ENCODE data around the gene ACOX2.
"Not testable (repeated sequence)": the region's sequence is repeated elsewhere in the genome, so short reads cannot be mapped to it uniquely, and the experiment has no call there.

ACOX2 gene

DNA sequence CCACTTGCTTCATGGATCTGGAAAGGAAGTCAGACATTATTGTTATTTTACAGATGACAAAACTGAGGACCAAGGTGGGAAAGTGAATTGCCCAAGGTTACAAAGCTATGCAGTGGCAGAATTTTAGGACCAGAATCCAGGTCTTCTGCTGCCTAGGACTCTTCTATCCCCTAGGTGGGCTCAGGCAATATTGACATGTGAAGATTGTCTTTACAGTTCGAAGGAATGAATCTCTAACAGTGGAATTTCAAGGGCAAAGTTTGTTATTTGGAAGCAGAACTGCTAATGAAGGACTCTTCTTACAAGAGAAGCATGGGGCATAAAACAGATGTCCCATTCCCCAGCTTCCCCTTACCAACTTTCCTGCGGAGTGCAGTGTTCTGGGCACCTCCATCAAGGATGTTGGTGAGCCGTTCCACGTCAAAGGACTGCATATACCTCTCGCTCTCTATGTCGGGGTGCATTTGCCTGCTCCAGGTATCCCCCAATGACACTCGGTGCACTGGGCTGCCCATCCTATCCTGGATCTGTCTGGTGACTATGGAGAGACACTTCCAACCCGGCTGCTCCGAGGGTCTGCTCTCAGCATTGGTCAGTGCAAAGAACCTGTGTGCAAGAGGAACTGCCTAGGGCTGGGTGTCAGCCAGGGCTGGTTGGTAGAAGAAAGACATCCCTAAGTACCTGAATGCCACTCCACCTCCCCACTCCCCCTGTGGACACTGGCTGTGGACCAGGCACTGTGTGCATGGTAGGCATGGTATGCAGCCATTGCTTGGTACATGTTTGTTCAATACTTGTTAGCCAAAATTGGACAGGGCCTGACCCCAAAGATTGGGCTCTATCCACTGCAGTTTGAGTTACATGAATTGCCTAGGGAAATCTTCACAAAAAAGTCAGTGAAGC, 2.1 kb downstream of the ACOX2 start:
- no peak for DNase-seq (ENCODE audit: low spot score)

DNA sequence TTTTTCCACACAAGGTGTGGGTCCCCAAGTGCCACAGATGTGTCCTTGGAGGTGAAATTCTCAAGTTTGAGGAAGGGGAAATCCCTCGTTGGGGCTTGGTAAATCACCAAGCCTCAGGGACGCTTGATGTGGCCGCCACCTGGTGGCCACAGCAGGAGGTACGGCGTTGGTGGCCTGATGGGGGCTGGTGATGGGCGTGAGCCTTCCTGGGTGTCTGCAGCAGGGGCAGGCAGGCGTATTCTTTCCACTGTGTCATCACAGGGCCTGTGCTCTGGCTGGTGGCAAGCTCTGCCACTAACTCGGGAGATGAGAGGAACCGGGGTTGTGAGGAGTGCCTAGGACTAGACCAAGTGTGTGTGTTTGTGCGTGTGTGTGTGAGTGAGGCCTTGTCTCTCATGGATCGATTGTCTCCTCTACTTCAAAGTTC, 4.2 kb downstream of the ACOX2 start:
- peak; percentile 87 for DNase-seq (ENCODE audit: low spot score)

DNA sequence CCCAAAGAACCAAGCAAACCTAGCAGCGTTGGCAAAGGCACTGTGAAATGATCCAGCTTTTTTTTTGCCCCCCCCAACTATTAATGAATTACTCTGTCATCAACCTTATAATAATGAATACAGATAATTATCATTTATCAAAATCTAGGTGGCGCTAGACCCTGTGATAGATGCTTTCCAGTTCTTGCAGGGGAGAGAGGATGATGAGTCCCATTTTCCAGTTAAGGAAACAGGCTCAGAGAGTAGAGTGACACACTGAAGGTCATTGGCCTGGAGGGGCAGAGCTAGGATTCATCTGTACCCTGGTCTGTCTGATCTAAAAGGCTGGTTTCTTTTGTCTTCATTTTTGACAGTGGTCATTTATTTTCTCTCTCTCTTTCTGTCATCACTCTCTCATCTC, 5.0 kb downstream of the ACOX2 start:
- no peak for DNase-seq (ENCODE audit: low spot score)

DNA sequence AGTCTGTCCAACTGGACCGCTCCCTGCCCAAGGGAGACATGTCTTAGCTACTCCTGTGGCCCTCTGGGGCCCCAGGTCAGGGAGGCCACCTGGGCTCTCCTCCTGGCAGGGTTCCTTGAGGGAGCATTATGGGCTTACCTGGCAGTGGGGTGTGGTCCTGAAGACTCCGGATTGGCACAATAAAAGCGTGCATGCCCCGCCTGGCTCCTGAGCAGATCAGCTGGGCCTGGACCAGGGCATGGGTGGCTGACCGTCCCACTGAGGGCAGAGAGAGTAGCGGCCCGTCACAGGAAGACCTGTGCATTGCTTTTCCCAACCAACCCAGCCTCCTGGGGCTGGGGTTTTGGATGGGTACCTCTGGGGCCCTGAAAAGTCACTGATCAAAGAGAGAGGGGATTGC, 5.4 kb downstream of the ACOX2 start:
- DNase-seq (ENCODE audit: low spot score), result no peak

DNA sequence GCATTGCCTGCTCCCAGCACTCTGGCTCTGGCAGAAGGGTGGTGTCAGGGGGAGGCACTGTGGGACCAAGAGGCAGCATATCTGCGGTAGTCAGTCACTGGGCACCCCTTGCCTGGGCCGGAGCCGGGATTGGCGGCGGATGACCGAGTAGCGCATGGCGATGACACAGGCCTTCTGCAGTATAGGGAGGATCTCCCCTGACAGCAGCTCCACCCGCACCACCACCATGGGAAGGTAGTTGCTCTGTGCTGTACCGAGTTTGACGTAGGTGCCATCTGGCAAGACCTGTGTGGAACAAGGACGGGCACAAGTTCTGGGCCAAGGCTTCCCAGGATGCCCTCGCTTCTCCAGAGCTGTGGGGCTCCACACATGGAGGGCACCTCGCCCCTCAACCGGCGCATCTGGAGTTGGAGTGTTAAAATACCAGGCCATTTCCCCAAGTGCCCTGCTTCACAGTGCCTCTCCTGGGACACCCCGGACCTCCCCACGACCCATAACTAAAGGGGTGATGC, 6.6 kb downstream of the ACOX2 start:
- no peak for DNase-seq (ENCODE audit: low spot score)

DNA sequence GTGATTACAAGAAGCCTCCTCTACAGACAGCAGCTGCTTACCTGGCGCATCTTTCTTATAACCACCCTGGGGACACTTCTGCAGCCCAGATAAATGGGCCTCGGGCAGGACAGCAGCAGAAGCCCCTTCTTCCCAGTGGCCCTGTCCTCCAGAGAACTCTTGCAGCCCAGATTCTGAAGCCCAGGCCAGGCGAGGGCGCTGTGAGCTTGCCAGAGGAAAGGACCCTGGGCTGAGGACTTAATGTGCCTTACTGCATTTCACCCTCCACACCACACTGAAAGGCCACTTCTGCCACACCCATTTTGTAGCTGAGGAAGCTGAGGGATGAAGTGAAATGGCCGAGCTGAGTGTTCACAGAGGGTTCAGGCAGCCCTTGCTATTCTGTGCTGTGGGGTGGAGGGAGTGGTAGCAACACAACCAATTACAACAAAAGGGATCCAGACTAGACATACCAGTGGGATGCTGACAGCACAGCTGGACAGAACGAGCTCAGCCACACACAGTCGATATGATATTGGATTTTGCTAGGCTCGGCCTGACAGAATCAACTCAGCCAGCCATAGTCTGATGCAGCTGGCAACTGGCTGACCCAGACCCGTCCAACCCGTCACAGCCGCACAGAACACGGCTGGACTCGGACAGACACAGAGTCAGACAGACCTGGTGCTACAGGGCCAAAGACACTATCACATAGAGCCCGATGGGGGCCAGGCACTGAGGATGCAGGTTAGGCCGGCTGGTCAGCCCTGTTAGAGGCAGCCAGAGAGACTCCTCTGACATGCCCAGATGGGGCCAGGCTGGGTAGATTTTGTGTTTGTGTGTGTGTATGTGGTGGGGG, 7.3 kb downstream of the ACOX2 start:
- DNase-seq (ENCODE audit: low spot score), result no peak

DNA sequence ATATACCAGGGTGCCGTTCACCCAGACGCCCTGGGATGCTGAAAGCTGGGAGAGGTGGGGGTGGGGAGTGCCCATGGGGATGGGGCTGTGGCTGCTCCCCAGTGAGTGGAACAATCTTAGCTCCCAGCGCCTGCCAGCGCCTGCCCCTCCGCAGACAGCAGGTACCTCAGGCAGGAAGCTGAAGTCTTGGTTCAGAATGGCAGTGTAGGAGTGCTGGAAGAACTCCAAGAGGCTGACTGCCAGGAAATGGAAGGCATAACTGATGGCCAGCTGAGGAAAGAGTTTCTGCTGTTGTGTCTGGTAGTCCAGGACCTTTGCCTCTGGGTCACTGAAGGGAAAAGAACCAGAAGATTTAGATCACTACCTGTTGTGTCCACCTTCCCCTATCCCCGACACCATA, 8.4 kb downstream of the ACOX2 start:
- DNase-seq (ENCODE audit: low spot score), result no peak

DNA sequence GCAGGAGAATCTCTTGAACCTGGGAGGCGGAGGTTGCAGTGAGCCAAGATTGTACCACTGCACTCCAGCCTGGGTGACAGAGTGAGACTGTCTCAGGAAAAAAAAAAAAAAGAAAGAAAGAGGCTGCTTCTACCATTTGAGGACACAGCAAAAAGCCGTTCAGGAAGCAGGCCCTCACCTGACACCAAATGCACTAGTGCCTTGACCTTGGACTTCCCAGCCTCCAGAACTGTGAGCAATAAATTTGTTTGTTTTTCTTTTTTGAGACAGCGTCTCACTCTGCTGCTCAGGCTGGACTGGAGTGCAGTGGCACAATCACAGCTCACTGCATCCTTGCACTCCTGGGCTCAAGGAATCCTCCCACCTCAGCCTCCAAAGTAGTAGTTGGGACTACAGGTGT, 9.6 kb downstream of the ACOX2 start:
- not testable (repeated sequence) for DNase-seq (ENCODE audit: low spot score)

DNA sequence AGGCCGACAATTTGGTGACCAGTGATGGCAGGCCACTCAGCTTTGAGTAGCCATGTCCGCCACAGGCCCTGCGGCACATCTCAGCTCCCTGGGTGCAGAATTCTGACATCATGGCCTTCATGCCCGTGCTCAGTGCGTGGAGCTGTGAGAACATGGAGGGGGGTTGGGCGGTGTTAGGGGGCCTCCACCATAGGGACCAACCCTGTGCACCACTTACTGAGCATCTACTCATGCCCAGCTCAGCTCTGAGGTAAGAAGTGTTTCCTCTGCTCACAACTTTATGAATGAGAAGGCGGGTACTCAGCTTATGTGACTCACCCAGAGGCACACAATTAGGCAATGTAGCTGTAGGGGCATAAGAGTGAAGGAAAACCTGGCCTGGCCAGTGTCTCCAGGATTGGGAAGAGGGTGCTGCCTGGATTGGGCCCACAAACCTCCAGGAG, 10.5 kb downstream of the ACOX2 start:
- peak; percentile 94 for DNase-seq (ENCODE audit: low spot score)

DNA sequence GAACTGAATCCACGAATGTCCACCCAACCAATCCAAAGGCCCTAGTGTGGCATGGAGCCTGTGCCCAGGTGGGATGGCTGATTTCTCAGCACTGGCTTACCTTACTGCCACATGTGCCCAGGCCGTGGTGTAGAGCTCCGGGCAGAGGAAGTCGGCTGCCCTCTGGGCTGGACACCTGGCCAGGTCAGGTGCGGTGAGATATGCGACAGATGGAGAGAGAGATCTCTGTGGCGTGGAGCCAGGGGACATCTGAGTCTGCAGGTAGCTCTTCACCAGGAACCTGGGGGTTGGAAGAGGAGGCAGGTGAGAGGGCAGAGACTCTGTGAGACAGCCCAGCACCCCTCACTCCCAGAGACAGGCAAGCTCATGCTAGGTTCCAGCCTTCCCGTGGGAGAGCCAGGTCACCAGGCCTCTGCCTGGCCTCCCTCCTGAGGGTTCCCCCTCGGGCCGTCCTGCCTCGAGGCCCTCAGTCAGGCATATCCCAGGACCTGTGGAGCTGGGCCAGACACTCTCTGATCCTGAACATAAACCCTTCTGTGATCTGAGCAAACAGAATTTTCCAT, 12.6 kb downstream of the ACOX2 start:
- no peak for DNase-seq (ENCODE audit: low spot score)

DNA sequence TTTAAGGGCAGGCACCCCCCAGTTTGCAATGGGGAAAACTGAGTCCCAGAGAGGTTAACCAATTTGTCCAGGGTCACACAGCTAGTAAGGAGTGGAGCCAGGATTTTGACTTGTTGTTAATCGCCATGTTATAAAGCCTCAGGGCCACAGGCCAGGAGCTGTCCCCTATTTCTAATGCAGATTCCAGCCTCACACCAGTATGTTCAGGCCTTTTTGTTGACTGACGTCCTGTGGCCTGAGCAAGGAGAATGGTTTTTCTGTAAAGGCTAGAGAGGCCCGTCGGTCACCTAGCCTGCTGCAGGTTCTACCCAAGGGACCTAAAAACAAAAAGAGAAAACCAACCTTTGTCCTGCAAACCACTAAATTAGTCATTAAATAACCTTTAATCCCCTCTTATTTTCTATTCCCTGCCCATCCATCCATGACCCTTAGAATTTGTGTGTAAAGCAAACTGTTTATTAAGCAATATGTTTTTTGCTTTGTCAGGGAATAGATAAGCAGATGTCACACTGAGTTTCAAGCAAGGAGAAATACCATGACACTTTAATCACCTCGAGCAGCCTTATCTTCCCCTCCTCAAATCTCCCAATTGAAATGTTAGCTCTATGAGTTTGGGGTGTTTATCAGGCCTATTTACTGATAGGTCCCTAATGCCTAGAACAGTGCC, 14.1 kb downstream of the ACOX2 start:
- no peak for DNase-seq (ENCODE audit: low spot score)

DNA sequence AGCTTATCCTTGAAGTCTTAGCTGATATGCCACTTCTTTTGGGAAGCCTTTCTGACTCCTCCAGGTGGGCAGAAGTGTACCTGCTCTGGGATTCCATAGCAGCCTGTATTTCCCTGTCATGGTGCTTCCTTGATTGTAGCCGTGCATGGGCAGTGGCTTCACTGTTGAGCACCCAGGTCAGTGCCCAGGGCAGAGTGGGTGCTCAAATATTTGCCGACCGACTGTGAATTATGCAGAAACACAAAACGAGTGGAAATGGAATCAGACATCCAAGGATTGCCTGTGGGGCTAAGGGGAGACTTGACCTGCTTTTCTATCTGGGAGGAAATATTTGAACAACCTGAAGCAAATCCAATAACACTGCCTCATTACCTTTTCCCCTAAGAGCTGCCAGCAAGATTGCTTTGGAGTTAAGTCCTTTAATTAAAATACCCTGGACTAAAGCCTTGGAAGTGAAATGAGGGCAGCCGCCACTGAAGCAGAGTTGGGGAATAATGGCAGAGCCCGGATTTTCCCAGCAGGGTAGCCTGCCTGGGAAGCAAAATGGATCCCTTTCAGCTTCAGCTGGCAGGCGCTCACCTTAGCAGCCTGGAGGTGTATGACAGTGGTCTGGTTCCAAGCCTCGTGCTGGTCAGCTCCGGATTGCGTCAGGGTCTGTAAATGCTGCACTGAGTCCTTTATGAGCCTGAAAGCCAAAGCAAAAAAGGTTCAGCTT, 14.9 kb downstream of the ACOX2 start:
- no peak for DNase-seq (ENCODE audit: low spot score)

DNA sequence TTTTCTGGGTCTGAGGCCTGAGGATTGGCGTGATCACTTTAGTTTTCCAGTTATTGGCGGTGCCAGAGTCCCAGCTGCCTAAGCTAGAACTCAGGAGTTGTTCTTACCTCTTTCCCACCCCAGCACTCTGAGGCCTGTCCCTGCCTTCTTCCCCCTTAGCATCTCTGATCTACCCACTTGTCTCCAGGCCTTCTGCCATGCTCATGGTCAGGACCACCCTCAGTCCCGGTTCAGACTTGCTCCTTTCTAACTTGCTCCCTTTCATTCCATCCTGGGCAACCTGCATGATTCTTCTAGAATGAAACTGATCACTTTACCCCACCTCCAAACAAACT, 15.7 kb downstream of the ACOX2 start:
- no peak for DNase-seq (ENCODE audit: low spot score)

DNA sequence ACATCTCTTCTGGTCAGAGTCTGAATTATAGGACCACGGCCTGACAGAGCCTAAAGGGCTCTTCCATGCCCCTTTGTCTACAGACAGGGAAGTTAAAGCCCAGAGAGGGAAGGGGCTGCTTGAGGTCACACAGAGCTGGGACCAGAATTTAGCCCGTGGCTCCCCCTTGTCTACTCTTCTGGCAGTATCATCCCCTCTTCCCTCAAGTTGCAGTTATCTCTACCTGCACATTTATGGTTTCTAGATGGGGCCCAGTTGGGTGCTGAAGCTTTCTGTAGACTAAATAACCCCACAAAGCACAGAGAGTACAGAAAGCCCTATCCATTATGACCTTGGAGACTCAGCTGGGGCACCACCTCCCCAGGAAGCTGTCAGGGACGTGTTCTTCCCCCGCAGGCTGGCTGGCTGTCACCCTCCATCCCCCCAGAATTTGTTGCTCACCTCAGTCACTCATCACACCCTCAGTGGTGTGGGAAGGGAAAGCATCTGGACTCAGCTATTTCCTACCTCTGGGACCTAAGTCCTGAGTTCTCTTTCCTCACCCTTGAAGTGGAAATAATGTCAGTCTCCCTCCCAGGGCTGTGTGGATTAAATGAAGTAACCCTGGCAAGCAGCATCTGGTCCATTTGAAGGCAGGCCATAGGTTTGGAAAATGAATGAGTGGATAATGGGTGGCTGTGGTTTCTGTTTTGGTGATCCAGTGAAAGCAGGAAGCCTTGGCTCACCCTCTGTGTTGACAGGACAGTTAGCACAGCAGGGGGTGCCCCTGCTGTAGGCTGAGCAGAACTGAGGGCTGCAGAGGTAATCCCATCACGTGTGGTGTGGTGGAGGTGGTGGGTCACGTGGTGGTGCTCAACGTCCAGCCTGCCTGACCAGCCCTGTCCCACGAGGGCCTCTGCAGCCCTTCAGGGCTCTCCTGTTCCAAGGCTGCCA, 16.3 kb downstream of the ACOX2 start:
- no peak for DNase-seq (ENCODE audit: low spot score)

DNA sequence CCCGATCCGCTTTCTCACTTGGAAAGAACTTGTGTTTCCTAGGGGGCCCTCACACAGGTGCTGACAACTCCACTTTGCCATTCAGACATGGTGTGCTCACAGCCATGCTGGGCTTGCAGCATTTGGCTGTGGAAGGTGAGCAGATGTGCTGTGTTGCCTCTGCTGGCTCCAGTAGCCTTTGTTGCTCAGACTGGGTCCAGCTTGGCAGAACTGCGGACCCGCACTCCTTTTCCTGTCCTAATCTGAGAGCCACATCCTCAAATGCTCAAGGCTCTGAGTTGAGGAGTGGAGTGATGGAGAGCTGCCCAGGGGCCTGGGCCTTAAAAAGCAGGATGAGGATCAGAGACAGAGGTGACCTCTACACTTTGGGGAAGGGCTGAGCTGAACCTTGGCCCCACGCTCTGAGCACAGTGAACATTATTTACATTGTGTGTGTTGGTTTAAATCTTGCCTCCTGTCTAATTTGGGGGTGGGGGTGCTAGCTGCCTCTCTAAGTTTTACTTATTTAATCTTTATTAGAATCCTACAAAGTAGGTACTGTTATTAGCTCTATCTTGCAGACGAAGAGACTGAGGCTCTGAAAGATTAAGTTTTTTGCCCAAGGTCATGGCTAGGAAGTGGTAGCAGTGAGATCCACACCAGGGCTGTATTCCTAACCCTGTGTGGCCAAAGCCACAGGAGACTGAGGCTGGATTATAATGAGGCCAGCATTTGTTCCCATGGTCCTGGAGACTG, 17.2 kb downstream of the ACOX2 start:
- DNase-seq (ENCODE audit: low spot score), result no peak

DNA sequence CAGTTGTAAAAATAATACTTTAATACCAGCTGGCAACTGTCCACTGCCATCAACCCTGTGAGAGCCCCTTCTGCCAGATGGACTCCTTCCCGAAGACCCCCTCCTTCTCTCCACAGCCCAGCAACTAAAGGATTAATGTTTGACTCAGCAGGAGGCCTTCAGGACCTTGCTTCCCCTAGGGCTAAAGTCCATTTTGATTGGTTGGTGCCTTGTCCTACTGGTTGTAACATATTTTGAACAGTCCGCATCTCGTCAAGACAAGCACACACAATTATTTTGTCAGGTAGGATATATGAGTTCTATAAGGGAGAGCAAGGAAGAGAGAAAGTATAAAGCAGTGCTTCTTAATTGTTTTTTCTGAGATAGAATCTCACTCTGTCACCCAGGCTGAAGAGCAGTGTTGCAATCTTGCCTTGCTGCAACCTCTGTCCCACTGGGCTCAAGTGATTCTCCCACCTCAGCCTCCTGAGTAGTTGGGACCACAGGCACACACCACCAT, 18.6 kb downstream of the ACOX2 start:
- no peak for DNase-seq (ENCODE audit: low spot score)

DNA sequence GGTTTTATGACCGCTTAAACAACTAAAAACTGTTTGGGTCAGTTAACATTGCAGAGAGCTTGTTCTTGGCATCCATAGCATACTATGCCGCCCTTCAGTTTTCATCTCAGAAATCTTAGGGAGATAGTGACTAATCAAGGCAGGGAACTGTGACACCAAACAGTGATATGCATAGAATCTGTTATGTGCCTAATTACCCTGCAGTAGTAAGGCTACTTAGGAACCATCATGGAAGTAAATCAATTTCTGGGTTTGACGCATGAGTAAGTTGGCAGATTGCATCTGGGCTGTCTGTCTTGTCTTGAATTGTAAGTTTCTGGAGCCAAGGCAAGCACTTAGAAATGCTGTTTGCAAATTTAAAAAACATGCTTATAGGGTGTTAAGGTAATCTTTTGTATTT, 22.6 kb downstream of the ACOX2 start:
- DNase-seq (ENCODE audit: low spot score), result no peak

DNA sequence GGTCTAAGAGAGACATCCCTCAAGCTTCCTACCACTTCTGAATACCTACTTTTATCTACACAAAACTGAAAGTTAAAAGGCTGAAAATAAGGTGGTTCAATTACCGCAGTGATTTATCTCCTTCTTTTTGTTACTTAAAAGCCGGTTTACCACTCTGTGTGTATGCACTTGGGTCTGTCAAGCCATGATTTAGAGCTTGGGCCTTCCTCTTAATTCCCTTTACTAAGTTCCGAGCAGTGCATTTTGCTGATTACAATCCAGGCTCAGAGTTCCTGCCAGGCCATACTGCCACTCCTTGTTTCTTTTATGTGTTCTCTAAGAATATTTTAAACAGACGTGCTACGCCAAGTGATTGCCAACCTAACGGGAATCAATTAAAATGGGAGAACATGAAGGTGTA, 28.6 kb downstream of the ACOX2 start:
- DNase-seq (ENCODE audit: low spot score), result no peak

DNA sequence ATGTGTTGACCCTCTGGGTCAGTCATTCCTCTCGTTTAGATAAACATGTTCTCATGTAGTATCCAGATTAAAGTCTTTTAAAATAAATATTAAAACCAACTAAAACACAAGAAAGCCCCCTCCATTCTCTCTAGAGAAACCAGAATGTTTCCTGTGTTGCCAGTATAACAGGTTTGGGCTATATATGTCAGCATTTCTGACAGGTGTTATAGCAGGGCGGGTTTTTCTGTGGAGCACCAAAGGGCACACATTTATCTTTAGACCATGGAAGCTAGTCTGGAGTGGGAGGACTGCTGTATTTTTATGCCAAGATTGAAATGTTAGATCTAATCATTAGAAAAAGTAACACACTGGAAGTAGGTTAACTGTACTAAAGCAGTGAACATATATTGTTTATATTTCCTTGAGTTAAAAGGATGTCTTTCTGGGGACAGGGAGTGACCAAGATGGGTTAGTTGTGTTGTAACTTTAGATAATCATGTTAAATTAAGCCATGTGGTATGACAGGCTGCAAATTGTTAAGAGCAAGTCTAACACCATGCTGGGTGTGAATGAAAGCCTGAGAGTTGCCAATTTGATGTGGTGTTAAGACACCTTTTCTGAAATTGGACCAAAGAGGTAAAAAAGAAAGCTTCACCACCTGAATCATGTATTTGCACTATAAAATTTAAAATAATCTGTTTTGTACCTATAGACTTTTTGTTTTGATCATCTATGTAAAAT, 29.5 kb downstream of the ACOX2 start:
- no peak for DNase-seq (ENCODE audit: low spot score)
